ENCODE results near the gene RALGDS. TPM values are rescaled to one million over a fixed set of nuclear protein-coding genes. Genes with fewer than 3 reads are reported as not detected.
A peak's percentile ranks its signal among the peaks of the same experiment; 100 is the strongest.

Gene RALGDS
- total and polyA plus RNA-seq, 9 of the 15 experiments (the other 6 are each of a cell fraction or from before 2014, with no cell fraction given): 0.75 to 43.3 (median 27.1) TPM

DNA sequence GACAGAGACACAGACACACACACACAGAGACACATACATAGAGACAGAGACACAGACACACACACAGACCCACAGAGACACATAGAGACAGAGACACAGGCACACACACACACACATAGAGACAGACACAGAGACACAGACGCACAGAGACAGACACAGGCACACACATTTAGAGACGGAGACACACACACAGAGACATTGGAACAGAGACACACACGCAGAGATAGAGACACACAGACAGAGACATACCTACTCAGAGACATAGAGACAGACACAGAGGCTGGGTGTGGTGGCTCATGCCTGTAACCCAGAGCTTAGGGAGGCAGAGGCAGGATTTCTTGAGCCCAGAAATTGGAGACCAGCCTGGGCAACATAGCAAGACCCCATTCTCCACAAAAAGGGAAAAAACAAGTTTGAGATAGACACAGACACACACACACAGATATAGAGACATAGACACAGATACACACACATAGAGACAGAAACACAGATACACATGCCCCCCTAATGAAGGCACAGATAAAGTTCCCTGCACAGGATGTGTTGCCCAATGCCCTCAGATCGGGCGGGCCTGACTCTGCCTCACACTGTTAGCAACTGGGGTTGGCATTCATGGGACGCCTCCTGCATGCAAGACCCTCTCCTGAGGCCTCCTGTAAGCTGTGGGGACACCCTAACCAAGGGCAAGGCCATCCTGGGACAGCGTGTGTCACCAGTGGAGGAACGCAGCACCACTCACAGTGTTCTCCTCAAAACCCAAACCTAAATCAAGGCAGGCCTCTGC is 3.3 kb upstream of the RALGDS start (continued):
- 0 out of 2 replicates have a peak, but pooled peaks have one; percentile 26 for TF ChIP-seq ZNF407 (IDR thresholded peaks at IDR 0.05; ENCODE audit: low read depth)
- TF ChIP-seq CGGBP1 (CRISPR knock-in tag; IDR thresholded peaks at IDR 0.05): no peak
- no peak for TF ChIP-seq GTF2F1 (IDR thresholded peaks at IDR 0.05; ENCODE audit: low read depth, low read length)
- no peak for TF ChIP-seq RFX5 (IDR thresholded peaks at IDR 0.05; ENCODE audit: low read depth, low read length)
- TF ChIP-seq, protein P1, sequence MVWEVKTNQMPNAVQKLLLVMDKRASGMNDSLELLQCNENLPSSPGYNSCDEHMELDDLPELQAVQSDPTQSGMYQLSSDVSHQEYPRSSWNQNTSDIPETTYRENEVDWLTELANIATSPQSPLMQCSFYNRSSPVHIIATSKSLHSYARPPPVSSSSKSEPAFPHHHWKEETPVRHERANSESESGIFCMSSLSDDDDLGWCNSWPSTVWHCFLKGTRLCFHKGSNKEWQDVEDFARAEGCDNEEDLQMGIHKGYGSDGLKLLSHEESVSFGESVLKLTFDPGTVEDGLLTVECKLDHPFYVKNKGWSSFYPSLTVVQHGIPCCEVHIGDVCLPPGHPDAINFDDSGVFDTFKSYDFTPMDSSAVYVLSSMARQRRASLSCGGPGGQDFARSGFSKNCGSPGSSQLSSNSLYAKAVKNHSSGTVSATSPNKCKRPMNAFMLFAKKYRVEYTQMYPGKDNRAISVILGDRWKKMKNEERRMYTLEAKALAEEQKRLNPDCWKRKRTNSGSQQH (CRISPR knock-in tag; IDR thresholded peaks at IDR 0.05): peak; percentile 87
- no peak for TF ChIP-seq NR4A1 (CRISPR knock-in tag; IDR thresholded peaks at IDR 0.05)
- no peak for TF ChIP-seq NR4A1 (tag; IDR thresholded peaks at IDR 0.05)
- no peak for TF ChIP-seq ESRRA (IDR thresholded peaks at IDR 0.05; ENCODE audit: borderline replicate concordance, low read depth)
- 0 out of 2 replicates have a peak, but pooled peaks have one; percentile 68 for TF ChIP-seq YBX1 (IDR thresholded peaks at IDR 0.05)
- TF ChIP-seq SMARCA5 (IDR thresholded peaks at IDR 0.05): peak; percentile 78; the same call in 1 of the 2 replicates
- TF ChIP-seq SNAPC5 (CRISPR knock-in tag; IDR thresholded peaks at IDR 0.05): no peak
- peak; percentile 38 for TF ChIP-seq POLR2B (IDR thresholded peaks at IDR 0.05; ENCODE audit: low read depth, partially characterized antibody)
- TF ChIP-seq CTBP1 (IDR thresholded peaks at IDR 0.05; ENCODE audit: borderline replicate concordance): no peak
- 0 out of 2 replicates have a peak, but pooled peaks have one; percentile 42 for TF ChIP-seq EHMT2 (IDR thresholded peaks at IDR 0.05)
- no peak for TF ChIP-seq ZNF76 (CRISPR knock-in tag; IDR thresholded peaks at IDR 0.05; ENCODE audit: borderline replicate concordance)
- TF ChIP-seq KDM1A (IDR thresholded peaks at IDR 0.05): peak; percentile 62 to 74; a peak in 2 of 4 replicates
- TF ChIP-seq TCF7 (IDR thresholded peaks at IDR 0.05; ENCODE audit: borderline replicate concordance): no peak
- TF ChIP-seq ZNF507 (tag; conservative IDR thresholded peaks at IDR 0.05): no peak
